ENCODE data around the gene SMIM35.

The SMIM35 gene

GRCh38 chr11:118126082-118126838, 39.5 kb upstream of the SMIM35 start:
- peaks cover 8% of the 10 kb centered on the region for H3K27me3 ChIP-seq (replicated peaks; ENCODE audit: control insufficient read depth, insufficient read depth, low read length)
- DNase-seq (ENCODE audit: extremely low read depth, insufficient read length): no peak
- TF ChIP-seq CTCF (IDR thresholded peaks at IDR 0.05; ENCODE audit: insufficient read depth, low read length, poor library complexity, severe bottlenecking): no peak
- no peak overlapping the region for H3K4me3 ChIP-seq (replicated peaks; ENCODE audit: low read depth, low read length)
- H3K36me3 ChIP-seq (ENCODE audit: control insufficient read depth, insufficient read depth, low read length): no peaks in the 10 kb centered on the region

- no peak for DNase-seq (ENCODE audit: extremely low read depth, insufficient read length)
- H3K4me3 ChIP-seq (replicated peaks; ENCODE audit: low read depth, low read length): no peak overlapping the region
- H3K36me3 ChIP-seq (ENCODE audit: control insufficient read depth, insufficient read depth, low read length): no peaks in the 10 kb centered on the region
- no peak for TF ChIP-seq CTCF (IDR thresholded peaks at IDR 0.05; ENCODE audit: insufficient read depth, low read length, poor library complexity, severe bottlenecking)
- peaks cover 8% of the 10 kb centered on the region for H3K27me3 ChIP-seq (replicated peaks; ENCODE audit: control insufficient read depth, insufficient read depth, low read length)
Observed at GRCh38 chr11:118124929-118125535, 38.3 kb upstream of the SMIM35 start.

GRCh38 chr11:118120793-118121192, 34.0 kb upstream of the SMIM35 start:
- peaks cover 1% of the 10 kb centered on the region; the same call in 1 of the 2 replicates for H3K27me3 ChIP-seq (replicated peaks; ENCODE audit: control insufficient read depth, insufficient read depth, low read length)
- H3K4me3 ChIP-seq (replicated peaks; ENCODE audit: low read depth, low read length): no peak overlapping the region
- no peaks in the 10 kb centered on the region for H3K36me3 ChIP-seq (ENCODE audit: control insufficient read depth, insufficient read depth, low read length)
- no peak for TF ChIP-seq CTCF (IDR thresholded peaks at IDR 0.05; ENCODE audit: insufficient read depth, low read length, poor library complexity, severe bottlenecking)
- no peak for DNase-seq (ENCODE audit: extremely low read depth, insufficient read length)

GRCh38 chr11:118117790-118118601, 31.2 kb upstream of the SMIM35 start:
- H3K27me3 ChIP-seq (replicated peaks; ENCODE audit: control insufficient read depth, insufficient read depth, low read length): peaks cover 1% of the 10 kb centered on the region; the same call in 1 of the 2 replicates
- no peak overlapping the region for H3K4me3 ChIP-seq (replicated peaks; ENCODE audit: low read depth, low read length)
- H3K36me3 ChIP-seq (ENCODE audit: control insufficient read depth, insufficient read depth, low read length): no peaks in the 10 kb centered on the region
- no peak for TF ChIP-seq CTCF (IDR thresholded peaks at IDR 0.05; ENCODE audit: insufficient read depth, low read length, poor library complexity, severe bottlenecking)
- no peak for DNase-seq (ENCODE audit: extremely low read depth, insufficient read length)

GRCh38 chr11:118115048-118115447, 28.3 kb upstream of the SMIM35 start:
- TF ChIP-seq CTCF (IDR thresholded peaks at IDR 0.05; ENCODE audit: insufficient read depth, low read length, poor library complexity, severe bottlenecking): no peak
- DNase-seq (ENCODE audit: extremely low read depth, insufficient read length): no peak
- Histone ChIP-seq H3K36me3 (ENCODE audit: control insufficient read depth, insufficient read depth, low read length) (no peaks in the 10 kb centered on the region), H3K27me3 (replicated peaks; ENCODE audit: control insufficient read depth, insufficient read depth, low read length) (peaks cover 1% of the 10 kb centered on the region), H3K4me3 (replicated peaks; ENCODE audit: low read depth, low read length) (no peak overlapping the region)

Data from GM06990 (cell line).